Activated CD8-positive, alpha-beta T cell treated with anti-CD3 and anti-CD28 coated beads, Interleukin-2, amount 10 ng/mL, durations not matched to agents 7 days and 5 days (primary cell): ENCODE measurements around the gene ADRA2B. TPM values are rescaled to one million over a fixed set of nuclear protein-coding genes. Genes with fewer than 3 reads are reported as not detected.
A peak's percentile ranks its signal among the peaks of the same experiment; 100 is the strongest.

Source experiments
- ATAC-seq: fragments of 150-1000 bp; cut with Tn5 transposase; one replicate; pipeline ENCODE4 v1.10.0; 2021; ENCODE audit warnings: moderate library complexity
- CTCF ChIA-PET: fragments of 350-600 bp; sonication (Branson Sonifier 250); formaldehyde crosslinking; loops from one replicate; lab custom pipeline; 2021; ENCODE audit warnings: antibody characterized with exemption; lab: Charles Lee
- POLR2A ChIA-PET: fragments of 350-600 bp; sonication (Branson Sonifier 250); formaldehyde crosslinking; loops from one replicate; lab custom pipeline; 2021; ENCODE audit warnings: antibody characterized with exemption; lab: Charles Lee
- DNase-seq: peaks from one replicate; pipeline ENCODE4 v3.0.0-alpha.2; 2020
- H3K27ac Mint-ChIP-seq: one replicate; pipeline ENCODE4 v1.8.0; 2021; ENCODE audit warnings: mild to moderate bottlenecking, mixed read lengths
- H3K27me3 Mint-ChIP-seq: one replicate; pipeline ENCODE4 v1.8.0; 2021; ENCODE audit warnings: low read depth, mixed read lengths
- H3K36me3 Mint-ChIP-seq: one replicate; pipeline ENCODE4 v1.8.0; 2021; ENCODE audit warnings: low read depth, mixed read lengths
- H3K4me1 Mint-ChIP-seq: one replicate; pipeline ENCODE4 v1.8.0; 2021; ENCODE audit warnings: low read depth, mixed read lengths
- H3K4me3 Mint-ChIP-seq: one replicate; pipeline ENCODE4 v1.8.0; 2021; ENCODE audit warnings: mild to moderate bottlenecking, mixed read lengths
- H3K9me3 Mint-ChIP-seq: one replicate; pipeline ENCODE4 v1.8.0; 2022; ENCODE audit warnings: mixed read lengths; ENCODE audit not compliant: insufficient read depth
- total RNA-seq, 2 experiments: library from RNA; stranded (reverse); gene quantifications; one replicate each; pipeline ENCODE4 v1.2.3, GENCODE V29; 2021

Gene ADRA2B
- total RNA-seq, 2 experiments from 2014 or later = 0.08 TPM; not detected in 1

GRCh38 chr2:96115631-96116423, 544 bp downstream of the ADRA2B start:
- peaks cover 28% of the 10 kb centered on the region for H3K27me3 Mint-ChIP-seq
- no peak overlapping the region for H3K27ac Mint-ChIP-seq
- CTCF ChIA-PET = interaction anchor here (1.0 to 4.3 kb wide), 10 partner anchors 13 to 123 kb away, joined by 3 to 30 read pairs (median 5); no protein-coding TSS in a partner anchor
- DNase-seq (no peak), ATAC-seq (no peak)
- no peaks in the 10 kb centered on the region for H3K9me3 Mint-ChIP-seq
- H3K4me3 Mint-ChIP-seq = peak overlapping the region; percentile 64
- H3K36me3 Mint-ChIP-seq = no peaks in the 10 kb centered on the region
- POLR2A ChIA-PET = interaction anchor here (0.8 kb wide), 1 partner anchor 93 kb away, joined by 3 read pairs; no protein-coding TSS in a partner anchor
- H3K4me1 Mint-ChIP-seq = peaks cover 28% of the 10 kb centered on the region

DNA sequence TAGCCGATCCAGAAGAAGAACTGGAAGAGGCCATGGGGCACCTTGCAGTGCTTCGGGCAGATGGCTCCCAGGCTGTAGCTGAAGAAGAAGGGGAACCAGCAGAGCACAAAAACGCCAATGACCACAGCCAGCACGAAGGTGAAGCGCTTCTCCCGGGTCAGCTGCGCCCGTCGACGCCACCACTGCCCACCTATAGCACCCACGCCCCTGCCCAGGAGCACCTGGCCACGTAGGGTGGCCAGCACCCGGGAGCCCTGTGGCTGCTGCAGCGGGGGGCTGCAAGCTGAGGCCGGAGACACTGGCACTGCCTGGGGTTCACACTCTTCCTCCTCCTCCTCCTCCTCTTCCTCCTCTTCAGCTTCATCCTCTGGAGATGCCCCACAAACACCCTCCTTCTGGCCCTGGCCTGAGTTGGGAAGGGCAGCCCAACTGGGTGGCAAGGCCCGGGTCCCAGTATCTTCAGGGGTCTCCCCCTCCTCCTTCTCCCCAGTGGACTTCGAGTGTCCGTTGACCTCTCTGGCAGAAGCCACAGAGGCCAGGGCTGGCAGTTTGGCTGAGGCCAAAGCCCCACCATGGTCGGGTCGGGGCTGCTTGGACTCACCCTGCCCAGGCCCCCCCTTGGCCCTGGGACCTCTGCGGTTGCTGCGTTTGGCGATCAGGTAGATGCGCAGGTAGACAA, 1.3 kb downstream of the ADRA2B start:
- peaks cover 20% of the 10 kb centered on the region for H3K4me1 Mint-ChIP-seq
- no peak for DNase-seq
- H3K27ac Mint-ChIP-seq = no peak overlapping the region
- peak overlapping the region; percentile 64 for H3K4me3 Mint-ChIP-seq
- POLR2A ChIA-PET = no interaction called here
- CTCF ChIA-PET = interaction anchor here (1.6 to 4.3 kb wide), 3 partner anchors 24 to 123 kb away, joined by 4 to 30 read pairs (median 5); no protein-coding TSS in a partner anchor
- no peaks in the 10 kb centered on the region for H3K9me3 Mint-ChIP-seq
- ATAC-seq = no peak
- H3K27me3 Mint-ChIP-seq = peaks cover 20% of the 10 kb centered on the region
- H3K36me3 Mint-ChIP-seq = no peaks in the 10 kb centered on the region

- Mint-ChIP-seq H3K27ac (no peak overlapping the region), H3K4me1 (peaks cover 15% of the 10 kb centered on the region), H3K4me3 (no peak overlapping the region), H3K36me3 (no peaks in the 10 kb centered on the region), H3K9me3 (no peaks in the 10 kb centered on the region), H3K27me3 (peaks cover 18% of the 10 kb centered on the region)
- no peak for ATAC-seq
- CTCF ChIA-PET = interaction anchor here (1.6 to 4.3 kb wide), 3 partner anchors 25 to 122 kb away, joined by 4 to 30 read pairs (median 5); no protein-coding TSS in a partner anchor
- POLR2A ChIA-PET = no interaction called here
- no peak for DNase-seq
Measured at GRCh38 chr2:96114546-96114902, 1.8 kb downstream of the ADRA2B start.

GRCh38 chr2:96113951-96114350, 2.4 kb downstream of the ADRA2B start:
- Mint-ChIP-seq H3K4me3 (no peak overlapping the region), H3K27ac (no peak overlapping the region), H3K4me1 (peaks cover 15% of the 10 kb centered on the region), H3K9me3 (no peaks in the 10 kb centered on the region), H3K27me3 (peaks cover 17% of the 10 kb centered on the region), H3K36me3 (no peaks in the 10 kb centered on the region)
- ChIA-PET POLR2A (no interaction called here), CTCF (interaction anchor here (1.6 to 4.3 kb wide), 4 partner anchors 26 to 121 kb away, joined by 4 to 30 read pairs (median 6); no protein-coding TSS in a partner anchor)
- no peak for ATAC-seq
- no peak for DNase-seq

DNA sequence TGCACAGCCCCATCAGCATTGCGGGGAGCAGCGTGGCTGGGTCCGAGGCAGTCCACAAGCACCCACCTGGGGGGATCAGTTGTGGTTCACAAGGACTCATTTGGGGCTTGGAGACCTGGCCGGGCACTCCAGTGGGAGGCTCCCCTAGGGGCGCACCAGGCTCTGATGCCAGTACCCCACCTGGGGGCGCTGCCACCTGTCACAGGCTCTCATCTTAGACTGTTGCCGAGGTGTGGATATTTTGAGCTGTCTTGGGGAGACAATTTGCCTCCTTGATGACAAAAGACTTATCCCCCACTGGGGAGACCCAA, 3.0 kb downstream of the ADRA2B start:
- H3K4me3 Mint-ChIP-seq = no peak overlapping the region

DNA sequence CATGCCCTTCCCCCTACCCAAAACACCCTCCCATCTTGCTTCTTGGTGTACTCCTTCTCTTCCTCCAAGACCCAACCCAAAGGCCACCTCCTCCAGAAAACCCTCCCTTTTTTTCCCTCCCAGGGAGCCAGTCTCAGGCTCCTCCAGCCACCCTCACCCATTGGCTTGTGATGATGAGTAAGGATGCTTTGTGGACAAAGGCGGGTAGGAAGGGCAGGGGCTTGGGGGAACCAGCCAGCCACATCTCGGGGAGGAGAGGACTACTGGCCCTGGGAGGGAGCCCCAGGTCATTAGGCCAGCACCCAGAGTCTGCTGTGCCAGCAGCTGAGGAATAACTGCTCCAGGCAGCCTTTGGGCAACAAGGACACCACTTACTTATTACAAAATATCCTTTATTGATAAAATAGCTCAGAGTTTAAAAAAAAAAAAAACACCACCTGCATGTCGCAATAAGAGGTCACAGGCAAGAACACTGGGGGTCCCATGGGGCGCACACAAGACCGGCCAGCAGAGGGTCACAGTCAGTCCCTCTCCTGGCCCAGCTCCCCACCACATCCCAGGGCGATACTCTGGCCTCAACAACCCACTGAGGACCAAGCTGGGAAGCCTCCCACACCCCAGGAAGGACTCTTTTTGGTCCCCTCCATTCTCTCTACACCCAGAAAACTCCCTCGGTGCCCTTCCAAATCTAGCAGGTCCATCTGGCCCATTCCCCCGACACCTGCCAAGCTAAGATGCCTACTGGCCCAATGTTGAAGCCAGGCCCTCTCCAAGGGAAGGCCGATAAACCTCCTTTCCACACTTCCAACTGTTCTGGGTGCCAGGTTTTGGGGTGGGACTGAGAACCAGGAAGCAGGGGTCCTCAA, 3.6 kb downstream of the ADRA2B start:
- H3K4me1 Mint-ChIP-seq = peaks cover 11% of the 10 kb centered on the region
- H3K9me3 Mint-ChIP-seq = no peaks in the 10 kb centered on the region
- peaks cover 15% of the 10 kb centered on the region for H3K27me3 Mint-ChIP-seq
- DNase-seq = no peak
- POLR2A ChIA-PET = no interaction called here
- no peak overlapping the region for H3K4me3 Mint-ChIP-seq
- CTCF ChIA-PET = interaction anchor here (0.6 to 2.1 kb wide), 4 partner anchors 62 to 121 kb away, joined by 3 to 6 read pairs (median 3); partner anchors contain the start of gene ANKRD36C
- no peaks in the 10 kb centered on the region for H3K36me3 Mint-ChIP-seq
- no peak for ATAC-seq
- no peak overlapping the region for H3K27ac Mint-ChIP-seq

More for the DNA sequence above, 3.0 kb downstream of the ADRA2B start:
- DNase-seq (no peak), ATAC-seq (no peak)
- Mint-ChIP-seq H3K9me3 (no peaks in the 10 kb centered on the region), H3K4me1 (peaks cover 15% of the 10 kb centered on the region), H3K27ac (no peak overlapping the region), H3K27me3 (peaks cover 15% of the 10 kb centered on the region), H3K36me3 (no peaks in the 10 kb centered on the region)
- POLR2A ChIA-PET = no interaction called here
- CTCF ChIA-PET = interaction anchor here (0.6 to 4.3 kb wide), 7 partner anchors 26 to 122 kb away, joined by 3 to 30 read pairs (median 4); partner anchors contain the start of gene ANKRD36C

DNA sequence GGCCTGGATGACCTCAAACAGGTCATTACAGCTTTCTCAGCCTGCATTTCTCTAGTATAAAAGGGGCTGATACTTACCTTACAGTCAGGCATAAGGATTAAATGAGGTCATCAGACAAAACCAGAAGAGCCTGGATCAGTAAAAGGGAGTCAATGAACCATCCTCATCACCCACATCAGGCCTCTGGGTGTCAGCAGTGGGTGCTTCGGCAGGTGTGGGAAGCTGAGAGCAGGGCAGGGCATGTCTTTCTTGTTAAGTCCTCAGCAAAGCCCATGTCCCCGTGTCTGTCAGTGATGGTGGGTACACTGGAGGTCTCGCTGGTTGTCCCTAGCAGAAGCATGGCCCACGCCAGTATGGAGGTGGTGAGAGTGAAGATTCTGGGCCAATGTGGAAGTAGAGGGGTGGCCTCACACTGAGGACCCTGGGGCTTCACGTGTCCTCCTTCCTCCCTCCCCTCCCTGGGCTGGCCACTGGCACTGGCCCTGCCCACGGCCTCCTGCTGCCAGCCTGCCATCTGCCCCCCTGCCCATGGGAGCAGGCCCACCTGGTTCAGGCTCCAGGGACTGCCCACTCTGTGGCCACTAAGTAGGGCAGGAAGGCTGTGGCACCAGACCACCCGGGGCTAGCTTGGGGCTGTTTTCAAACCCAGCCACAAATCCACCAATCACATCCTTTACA, 4.4 kb downstream of the ADRA2B start:
- DNase-seq (no peak), ATAC-seq (no peak)
- Mint-ChIP-seq H3K4me3 (no peak overlapping the region), H3K27ac (no peak overlapping the region), H3K4me1 (peaks cover 4% of the 10 kb centered on the region), H3K9me3 (no peaks in the 10 kb centered on the region), H3K36me3 (no peaks in the 10 kb centered on the region), H3K27me3 (peaks cover 15% of the 10 kb centered on the region)
- POLR2A ChIA-PET = no interaction called here
- CTCF ChIA-PET = interaction anchor here (1.1 to 2.1 kb wide), 4 partner anchors 63 to 119 kb away, joined by 3 to 9 read pairs (median 6); no protein-coding TSS in a partner anchor

GRCh38 chr2:96111257-96111640, 5.1 kb downstream of the ADRA2B start:
- Mint-ChIP-seq H3K4me1 (peaks cover 4% of the 10 kb centered on the region), H3K27me3 (peaks cover 14% of the 10 kb centered on the region), H3K36me3 (no peaks in the 10 kb centered on the region), H3K4me3 (no peak overlapping the region), H3K9me3 (no peaks in the 10 kb centered on the region), H3K27ac (no peak overlapping the region)
- no peak for ATAC-seq
- POLR2A ChIA-PET = no interaction called here
- DNase-seq = no peak
- CTCF ChIA-PET = interaction anchor here (1.8 kb wide), 2 partner anchors 64 to 119 kb away, joined by 6 to 9 read pairs; no protein-coding TSS in a partner anchor

- Mint-ChIP-seq H3K27ac (no peak overlapping the region), H3K4me3 (no peak overlapping the region), H3K36me3 (no peaks in the 10 kb centered on the region), H3K4me1 (peaks cover 2% of the 10 kb centered on the region), H3K9me3 (peaks cover 2% of the 10 kb centered on the region), H3K27me3 (peaks cover 9% of the 10 kb centered on the region)
- ChIA-PET POLR2A (no interaction called here), CTCF (interaction anchor here (1.8 kb wide), 2 partner anchors 64 to 118 kb away, joined by 6 to 9 read pairs; no protein-coding TSS in a partner anchor)
- ATAC-seq = no peak
- DNase-seq = no peak
Measured at GRCh38 chr2:96110621-96111256, 5.6 kb downstream of the ADRA2B start.

- H3K27me3 Mint-ChIP-seq = peaks cover 4% of the 10 kb centered on the region
- no peaks in the 10 kb centered on the region for H3K4me1 Mint-ChIP-seq
- H3K4me3 Mint-ChIP-seq = no peak overlapping the region
- peaks cover 10% of the 10 kb centered on the region for H3K9me3 Mint-ChIP-seq
- ChIA-PET POLR2A (no interaction called here), CTCF (interaction anchor here (1.4 to 1.8 kb wide), 3 partner anchors 65 to 117 kb away, joined by 3 to 9 read pairs (median 6); no protein-coding TSS in a partner anchor)
- no peak overlapping the region for H3K27ac Mint-ChIP-seq
- no peaks in the 10 kb centered on the region for H3K36me3 Mint-ChIP-seq
- ATAC-seq (no peak), DNase-seq (no peak)
Measured at GRCh38 chr2:96109931-96110511, 6.3 kb downstream of the ADRA2B start.
